ENCODE data around the gene FTSJ3.
A peak's percentile ranks its signal among the peaks of the same experiment; 100 is the strongest.

The FTSJ3 gene

DNA sequence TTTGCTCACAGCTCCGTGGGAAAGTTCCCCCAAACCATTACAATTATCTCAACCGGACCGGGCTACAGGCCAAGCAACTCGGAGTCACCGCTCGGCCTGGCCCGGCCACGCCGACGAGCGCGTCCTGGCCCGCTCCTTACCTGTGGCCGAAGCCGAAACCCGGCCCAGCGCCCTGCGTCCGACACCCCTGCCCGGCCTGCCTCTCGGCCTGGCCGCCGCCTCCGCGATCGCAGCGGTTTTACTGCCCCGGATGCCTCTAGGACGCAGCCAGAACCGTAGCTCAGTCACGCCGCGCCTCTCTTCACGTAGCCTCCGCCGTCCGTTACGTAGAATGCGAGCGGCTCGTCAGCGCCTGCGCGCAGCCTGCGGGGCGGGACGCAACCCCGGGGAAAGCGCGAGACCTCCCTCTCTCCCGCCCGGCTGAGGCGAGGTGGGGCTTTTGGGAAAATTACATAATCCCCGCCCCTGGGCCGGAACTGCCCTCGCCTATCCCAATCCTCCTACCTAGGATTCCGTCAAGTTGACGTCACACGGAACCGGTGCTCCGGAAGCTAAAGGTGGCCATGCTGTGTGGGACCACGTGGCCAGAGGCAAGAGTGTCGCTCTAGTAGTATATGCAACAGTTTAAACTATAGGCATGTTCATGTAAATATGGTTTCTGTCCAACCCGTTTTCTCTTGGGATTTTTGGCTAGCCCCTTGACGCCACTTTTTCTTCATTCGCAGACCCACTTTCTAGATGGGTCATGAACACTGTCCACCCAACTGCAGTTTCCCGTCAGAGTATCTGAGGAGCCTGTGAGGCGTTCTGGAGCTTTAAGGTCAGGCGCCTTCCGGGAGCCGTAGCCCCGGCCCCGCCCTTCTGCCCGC is 54.0 kb downstream of the FTSJ3 start, which contains the start of gene CCDC47:
Gene CCDC47 (minus strand): TSS at position 326 of the 869 bp plus-strand sequence. CDS start 7,422 bp downstream, outside the sequence.
- DNase-seq (ENCODE audit: extremely low read depth, low read depth): peak; percentile 98
- TF ChIP-seq, protein P1, sequence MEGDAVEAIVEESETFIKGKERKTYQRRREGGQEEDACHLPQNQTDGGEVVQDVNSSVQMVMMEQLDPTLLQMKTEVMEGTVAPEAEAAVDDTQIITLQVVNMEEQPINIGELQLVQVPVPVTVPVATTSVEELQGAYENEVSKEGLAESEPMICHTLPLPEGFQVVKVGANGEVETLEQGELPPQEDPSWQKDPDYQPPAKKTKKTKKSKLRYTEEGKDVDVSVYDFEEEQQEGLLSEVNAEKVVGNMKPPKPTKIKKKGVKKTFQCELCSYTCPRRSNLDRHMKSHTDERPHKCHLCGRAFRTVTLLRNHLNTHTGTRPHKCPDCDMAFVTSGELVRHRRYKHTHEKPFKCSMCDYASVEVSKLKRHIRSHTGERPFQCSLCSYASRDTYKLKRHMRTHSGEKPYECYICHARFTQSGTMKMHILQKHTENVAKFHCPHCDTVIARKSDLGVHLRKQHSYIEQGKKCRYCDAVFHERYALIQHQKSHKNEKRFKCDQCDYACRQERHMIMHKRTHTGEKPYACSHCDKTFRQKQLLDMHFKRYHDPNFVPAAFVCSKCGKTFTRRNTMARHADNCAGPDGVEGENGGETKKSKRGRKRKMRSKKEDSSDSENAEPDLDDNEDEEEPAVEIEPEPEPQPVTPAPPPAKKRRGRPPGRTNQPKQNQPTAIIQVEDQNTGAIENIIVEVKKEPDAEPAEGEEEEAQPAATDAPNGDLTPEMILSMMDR (IDR thresholded peaks at IDR 0.05; ENCODE audit: low read depth, low read length, missing control alignments): no peak
- peak within 1 kb of the TSS; percentile 97 for H3K4me3 ChIP-seq (replicated peaks; ENCODE audit: low read depth, low read length)

GRCh38 chr17:63772801-63773271 is 54.6 kb downstream of the FTSJ3 start:
- TF ChIP-seq, protein P1 (IDR thresholded peaks at IDR 0.05; ENCODE audit: low read depth, low read length, missing control alignments): no peak
- no peak for DNase-seq (ENCODE audit: extremely low read depth, low read depth)

More at GRCh38 chr17:63772801-63773271, 54.6 kb downstream of the FTSJ3 start:
- peak overlapping the region; percentile 97 for H3K4me3 ChIP-seq (replicated peaks; ENCODE audit: low read depth, low read length)

Measured in HFF-Myc (cell line).